Activated effector memory CD4-positive, alpha-beta T cell treated with anti-CD3 and anti-CD28 coated beads, Interleukin-2, amount 50 U/mL, for 16 hours (primary cell): ENCODE data around the gene GOLPH3.
A peak's percentile ranks its signal among the peaks of the same experiment; 100 is the strongest.
"Not testable (repeated sequence)": the region's sequence is repeated elsewhere in the genome, so short reads cannot be mapped to it uniquely, and the experiment has no call there.

Source experiments
- DNase-seq: peaks from one replicate; pipeline ENCODE4 v3.0.0-alpha.2; 2020

Gene GOLPH3

DNA sequence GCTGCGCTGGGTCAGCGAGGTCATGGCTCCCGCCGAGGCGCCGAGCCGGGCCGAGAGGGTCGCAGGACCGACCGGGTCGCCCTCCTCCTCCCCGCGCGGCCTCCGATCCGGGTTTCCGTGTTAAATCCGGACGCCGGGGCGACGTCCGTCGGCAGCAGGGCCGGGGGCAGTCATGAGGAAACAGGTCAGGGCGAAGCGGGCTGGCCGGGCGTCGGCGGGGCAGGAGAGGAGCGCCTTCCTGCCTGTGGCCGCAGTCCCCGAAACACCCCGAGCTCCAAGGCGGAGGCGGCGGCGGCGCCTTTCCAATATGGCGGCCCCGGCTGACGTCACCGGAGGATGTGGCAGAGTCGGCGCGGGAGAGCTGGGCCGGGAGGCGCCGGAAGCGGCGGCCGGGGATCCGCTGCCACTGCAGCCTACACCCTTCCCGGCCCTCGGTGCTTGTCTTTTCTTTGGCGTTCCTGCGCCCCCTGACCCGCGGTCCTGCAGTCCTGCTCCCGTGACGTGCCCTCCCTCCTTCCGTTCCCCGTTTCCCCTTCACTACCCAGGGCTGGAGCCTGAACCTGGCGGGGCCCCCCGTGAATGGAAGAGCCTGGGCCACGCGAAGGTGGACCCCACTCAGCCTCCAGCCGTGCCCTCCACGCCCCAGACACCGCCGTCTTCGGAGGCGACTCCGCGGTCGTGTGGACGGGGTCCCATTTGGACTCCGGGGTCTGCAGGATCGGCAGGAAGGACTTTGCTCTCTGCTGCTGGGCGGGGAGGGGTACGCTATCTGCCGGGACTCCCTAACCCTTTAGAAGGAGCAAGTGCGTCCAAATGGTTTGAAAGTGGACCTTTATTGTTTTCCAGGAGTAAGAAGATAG is at the start of gene GOLPH3:
Gene GOLPH3, minus strand, starts transcription at position 309 of the 860 bp plus-strand sequence. Its CDS starts 285 bp downstream, at position 24.
- peak; percentile 97 for DNase-seq

DNA sequence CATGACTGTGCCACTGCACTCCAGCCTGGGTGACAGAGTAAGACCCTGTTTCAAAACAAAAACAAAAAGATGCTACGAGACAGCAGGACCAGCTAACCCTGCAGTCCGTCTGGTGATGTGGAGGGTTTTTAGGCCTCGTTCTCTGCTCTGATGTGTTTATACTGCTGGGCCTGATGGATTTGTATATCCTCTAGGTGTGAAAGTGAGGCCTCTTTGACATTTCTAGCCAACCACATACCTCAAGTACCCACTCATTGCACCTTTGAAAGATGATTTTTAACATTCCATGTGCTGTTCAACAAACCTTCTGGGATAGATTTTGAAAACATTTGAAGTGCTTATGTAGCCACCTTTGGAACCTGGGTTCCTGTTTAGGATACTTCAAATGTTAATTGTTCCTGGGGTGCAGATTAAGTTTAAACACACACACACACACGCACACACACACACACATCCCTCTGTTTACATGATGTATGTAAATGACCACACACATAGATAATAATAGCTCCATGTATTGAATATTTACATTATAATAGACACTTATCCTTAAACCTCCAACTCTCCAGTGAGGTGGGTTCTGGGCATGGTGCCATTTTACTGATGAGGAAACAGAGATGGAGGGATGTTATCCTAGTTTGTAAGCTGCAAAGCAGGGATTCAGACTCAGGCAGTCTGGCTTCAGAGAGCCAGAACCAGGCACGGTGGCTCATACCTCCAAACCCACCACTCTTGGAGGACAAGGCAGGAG is 48.8 kb upstream of the GOLPH3 start:
- no peak for DNase-seq

DNA sequence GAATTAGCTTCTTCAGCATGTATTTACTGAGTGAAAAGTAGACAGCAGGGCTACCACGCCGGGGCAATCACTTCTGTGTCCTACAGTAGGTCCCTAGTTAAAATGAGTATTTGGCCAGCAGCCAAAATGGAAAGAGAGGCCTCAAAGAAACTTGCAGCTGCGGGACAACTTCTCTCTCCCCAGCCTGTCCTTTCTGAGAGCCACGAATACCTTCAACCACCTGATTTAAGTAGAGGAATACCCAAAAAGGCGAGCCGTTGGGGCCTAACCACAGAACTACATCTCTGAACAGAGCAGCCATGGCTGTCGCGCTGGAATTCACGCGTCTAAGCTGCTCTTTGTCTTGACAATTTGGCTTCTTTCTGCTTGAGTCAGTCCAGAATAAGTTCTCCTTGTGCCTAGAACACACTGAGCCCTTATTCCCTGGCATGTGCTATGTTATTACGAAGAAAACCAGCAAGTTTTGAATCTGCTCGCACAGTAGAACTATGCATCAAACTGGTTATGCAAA is 43.8 kb upstream of the GOLPH3 start:
- DNase-seq, result no peak

DNA sequence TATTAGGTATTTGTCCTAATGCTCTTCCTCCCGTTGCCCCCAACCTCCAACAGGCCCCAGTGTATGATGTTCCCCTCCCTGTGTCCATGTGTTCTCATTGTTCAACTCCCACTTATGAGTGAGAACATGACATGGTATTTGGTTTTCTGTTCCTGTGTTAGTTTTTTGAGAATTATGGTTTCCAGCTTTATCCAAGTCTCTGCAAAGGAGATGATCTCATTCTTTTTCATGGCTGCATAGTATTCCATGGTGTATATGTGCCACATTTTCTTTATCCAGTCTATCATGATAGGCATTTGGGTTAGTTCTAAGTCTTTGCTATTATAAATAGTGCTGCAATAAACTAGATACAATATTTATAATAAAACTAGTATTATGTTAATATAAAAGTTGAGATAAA is 40.2 kb upstream of the GOLPH3 start:
- DNase-seq, result not testable (repeated sequence)

DNA sequence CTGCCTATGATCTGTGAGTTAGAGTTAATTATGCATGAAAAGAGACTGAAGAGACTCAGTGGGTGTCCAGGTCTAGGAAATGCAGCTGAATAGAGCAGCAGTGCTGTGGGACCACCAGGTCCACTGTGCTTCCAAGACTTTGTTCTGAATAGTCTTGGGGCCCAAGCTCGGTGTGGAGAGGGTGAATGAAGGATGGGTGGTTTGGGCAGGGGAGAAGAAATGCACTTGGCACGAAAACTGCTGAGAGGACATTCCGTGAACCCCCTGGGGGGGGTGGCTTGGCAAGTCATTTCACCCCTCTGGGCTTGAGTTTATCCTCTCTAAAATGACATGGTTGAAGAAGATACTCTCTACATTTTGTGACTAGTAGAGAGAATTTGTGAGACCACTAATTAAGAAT is 36.0 kb upstream of the GOLPH3 start:
- DNase-seq, result no peak

DNA sequence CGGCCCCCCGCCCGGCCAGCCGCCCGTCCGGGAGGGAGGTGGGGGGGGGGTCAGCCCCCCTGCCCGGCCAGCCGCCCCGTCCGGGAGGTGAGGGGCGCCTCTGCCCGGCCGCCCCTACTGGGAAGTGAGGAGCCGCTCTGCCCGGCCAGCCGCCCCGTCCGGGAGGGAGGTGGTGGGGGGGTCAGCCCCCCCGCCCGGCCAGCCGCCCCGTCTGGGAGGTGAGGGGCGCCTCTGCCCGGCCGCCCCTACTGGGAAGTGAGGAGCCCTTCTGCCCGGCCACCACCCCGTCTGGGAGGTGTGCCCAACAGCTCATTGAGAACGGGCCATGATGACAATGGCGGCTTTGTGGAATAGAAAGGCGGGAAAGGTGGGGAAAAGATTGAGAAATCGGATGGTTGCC is 34.7 kb upstream of the GOLPH3 start:
- not testable (repeated sequence) for DNase-seq

DNA sequence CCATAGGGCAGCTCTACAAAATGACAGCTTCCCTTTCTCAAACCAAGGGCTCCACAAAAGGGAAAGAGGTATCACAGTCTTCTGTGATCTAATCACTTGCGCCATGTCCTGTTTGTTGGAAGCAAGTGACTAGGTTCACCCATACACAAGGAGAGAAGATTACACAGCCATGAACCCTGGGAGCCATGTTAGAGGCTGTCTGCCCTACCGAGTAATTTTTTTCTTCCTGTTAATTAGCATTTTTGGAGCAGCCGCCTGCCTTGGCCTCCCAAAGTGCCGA is 33.2 kb upstream of the GOLPH3 start:
- no peak for DNase-seq

DNA sequence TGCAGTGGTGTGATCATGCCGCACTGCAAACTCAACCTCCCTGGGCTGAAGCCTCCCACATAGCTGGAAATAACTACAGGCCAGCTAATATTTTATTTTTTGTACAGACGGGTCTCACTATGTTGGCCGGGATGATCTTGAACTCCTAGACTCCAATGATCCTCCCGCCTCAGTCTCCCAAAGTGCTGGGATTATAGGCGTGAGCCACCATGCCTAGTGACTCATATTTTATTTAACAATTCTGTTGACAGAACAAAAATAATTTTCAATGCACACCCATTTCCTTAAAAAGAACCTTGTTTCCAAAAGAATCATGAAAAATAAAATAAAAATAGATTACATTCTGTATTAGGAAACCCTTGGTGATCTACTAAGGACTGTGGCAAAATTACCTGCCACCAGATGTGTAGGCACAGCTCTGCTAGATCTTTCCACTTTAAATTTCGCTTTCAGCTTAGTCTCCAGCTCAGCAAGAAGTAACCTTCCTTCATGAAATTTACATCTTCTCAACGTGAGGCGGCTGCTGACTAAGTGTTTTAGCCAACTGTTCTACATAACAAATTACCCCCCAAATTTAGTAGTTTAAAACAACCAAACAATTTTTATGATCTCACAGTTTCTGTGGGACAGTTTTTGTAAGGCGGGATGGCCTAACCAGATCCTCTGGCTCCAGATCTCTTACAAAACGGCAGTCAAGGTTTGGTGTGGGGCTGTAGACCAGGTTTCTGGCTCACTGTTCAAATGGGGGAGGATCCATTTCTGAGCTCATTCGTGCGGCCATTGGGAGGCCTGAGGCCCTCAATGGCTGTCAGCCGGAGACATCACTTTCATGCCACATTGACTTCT is 32.6 kb upstream of the GOLPH3 start:
- no peak for DNase-seq

DNA sequence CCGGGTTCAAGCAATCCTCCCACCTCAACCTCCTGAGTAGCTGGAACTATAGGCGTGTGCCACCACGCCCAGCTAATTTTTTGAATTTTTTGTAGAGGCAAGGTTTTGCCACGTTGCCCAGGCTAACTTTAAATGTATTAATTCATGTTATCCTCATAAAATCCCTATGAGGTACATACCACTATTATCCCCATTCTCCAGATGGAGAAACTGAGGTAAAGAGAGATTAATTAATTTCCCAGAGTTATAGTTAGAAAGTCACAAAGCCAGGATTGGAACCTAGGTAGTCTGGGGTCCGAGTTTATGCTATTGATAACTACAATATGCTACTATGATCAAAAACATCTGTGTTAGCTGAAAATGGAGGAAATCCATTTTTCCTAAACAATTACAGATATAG is 31.9 kb upstream of the GOLPH3 start:
- no peak for DNase-seq

DNA sequence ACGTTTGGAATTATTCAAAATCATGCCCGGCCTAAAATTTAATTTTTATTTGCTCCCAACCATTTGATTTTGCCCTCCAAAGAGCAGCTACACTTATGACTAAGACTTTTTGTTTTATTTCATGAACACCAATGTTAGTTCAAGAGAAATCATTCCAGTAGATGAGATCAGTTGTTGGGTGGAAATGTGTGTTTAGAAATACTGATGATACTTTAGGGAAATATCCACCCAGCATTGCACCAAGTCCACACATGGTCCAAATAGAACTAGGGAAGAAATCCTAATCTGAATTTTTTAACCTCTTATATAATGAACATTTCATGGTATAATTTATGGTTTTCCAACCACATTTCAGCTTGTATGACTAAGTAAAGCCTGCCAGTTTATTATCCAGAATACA is 28.3 kb upstream of the GOLPH3 start:
- DNase-seq, result no peak

DNA sequence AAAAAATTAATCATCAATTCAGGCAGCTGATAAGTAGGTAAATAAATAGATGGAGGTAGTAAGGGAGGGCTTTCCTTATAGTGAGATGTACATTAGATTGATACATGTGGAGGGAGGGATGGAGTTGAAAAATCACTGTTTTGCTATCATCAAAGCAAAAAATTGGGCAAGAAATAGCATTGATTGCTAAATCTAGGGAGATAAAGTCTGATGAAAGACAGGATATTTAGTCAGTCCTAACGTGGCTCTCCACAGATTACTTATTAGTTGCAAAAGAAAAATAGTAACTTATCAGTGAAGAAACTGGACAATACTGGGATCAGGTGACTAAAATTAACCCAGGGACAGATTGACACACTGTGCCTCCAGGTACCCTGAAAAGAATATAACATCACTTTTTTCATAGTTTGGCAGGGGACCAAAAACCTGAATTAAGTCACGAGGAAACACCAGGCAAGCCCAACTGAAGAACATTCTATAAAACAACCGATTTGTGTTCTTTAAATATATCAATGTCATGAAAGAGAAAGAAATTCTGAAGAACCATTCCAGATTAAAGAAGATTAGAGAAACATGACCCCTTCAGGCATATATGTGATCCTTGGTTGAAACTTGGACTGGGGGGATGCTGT is 27.1 kb upstream of the GOLPH3 start:
- DNase-seq, result no peak

DNA sequence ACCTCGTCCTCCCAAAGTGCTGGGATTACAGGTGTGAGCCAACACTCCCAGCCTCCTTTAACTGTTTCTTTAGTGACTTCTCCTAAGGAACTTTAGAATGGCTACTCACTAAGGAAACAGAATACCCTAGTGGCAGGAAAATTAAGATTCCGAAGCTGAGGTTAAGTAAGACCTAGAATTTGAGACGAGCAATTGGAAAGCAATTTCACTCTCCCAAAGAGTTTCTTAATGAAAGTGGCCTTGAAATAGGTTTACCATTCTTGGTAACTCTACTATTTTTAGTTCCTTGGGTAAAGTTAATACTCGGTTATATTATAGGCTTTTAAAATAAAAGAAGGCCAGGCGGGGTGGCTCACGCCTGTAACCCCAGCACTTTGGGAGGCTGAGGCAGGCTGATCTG is 22.9 kb upstream of the GOLPH3 start:
- DNase-seq, result no peak

DNA sequence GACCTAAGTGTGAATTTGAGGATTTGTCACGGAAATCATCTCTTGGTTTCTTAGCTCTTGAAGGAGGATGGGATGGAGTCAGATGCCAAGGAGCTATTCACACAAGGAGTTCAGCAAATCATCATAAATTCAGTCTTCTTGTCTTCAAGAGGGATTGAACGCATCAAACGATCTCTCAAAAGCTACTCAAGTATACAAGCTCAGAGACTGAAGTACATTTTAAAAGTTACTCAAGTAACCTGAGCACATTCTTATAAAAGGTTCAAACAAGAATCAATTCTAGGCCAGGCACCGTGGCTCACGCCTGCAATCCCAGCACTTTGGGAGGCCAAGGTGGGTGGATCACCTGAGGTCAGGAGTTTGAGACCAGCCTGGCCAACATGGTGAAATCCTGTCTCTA is 21.1 kb upstream of the GOLPH3 start:
- no peak for DNase-seq

DNA sequence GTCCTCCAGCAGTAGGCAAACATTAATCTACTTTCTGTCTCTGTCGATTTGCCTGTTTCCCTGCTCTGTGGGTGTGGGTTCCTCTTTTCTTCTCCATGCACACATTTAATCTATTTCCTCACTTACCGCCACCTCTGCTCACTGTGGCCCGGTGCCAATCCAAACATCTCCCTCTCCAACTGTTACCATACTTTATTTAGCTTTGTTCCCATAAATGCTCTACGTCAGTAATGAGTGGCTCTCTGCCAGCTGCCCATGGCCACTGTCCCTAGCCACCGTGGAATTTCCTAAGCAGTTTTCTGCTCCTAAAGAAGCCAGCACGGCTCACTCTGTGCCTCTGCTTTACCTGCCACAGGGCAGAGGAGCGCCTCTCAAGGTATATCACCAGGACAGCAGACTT is 19.5 kb upstream of the GOLPH3 start:
- no peak for DNase-seq

DNA sequence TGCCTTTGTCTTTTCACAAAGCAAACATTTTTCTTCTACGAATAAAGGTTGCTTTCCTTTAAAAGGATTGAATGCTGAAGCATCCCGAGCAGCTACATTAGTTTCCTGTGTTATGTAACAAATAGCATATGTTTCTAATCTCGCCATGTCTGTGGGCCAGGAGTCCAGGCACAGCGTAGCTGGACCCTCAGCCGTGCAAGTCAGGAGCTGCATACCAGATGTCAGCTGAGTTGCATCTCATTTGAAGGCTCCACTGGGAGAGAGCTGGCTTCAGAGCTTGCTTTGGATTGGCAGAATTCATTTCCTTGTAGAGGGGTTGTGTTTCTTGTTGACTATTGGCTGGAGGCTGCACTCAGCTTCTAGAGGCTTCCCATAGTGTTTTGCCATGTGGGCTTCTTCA is 16.0 kb upstream of the GOLPH3 start:
- no peak for DNase-seq

DNA sequence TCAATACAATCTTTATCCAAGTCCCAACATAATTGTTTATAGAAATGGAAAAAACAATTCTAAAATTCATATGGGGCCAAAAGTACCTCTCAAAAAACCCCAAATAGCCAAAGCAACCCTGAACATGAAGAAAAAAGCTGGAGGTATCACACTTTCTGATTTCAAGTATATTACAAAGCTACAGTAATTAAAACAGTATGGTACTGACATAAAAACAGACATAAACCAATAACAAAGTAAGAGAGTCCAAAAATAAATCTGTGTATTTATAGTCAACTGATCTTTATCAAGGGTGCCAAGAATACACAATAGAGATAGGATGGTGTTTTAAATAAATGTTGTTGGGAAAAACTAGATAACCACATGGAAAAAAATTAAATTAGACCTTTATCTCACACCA is 13.6 kb upstream of the GOLPH3 start:
- no peak for DNase-seq

DNA sequence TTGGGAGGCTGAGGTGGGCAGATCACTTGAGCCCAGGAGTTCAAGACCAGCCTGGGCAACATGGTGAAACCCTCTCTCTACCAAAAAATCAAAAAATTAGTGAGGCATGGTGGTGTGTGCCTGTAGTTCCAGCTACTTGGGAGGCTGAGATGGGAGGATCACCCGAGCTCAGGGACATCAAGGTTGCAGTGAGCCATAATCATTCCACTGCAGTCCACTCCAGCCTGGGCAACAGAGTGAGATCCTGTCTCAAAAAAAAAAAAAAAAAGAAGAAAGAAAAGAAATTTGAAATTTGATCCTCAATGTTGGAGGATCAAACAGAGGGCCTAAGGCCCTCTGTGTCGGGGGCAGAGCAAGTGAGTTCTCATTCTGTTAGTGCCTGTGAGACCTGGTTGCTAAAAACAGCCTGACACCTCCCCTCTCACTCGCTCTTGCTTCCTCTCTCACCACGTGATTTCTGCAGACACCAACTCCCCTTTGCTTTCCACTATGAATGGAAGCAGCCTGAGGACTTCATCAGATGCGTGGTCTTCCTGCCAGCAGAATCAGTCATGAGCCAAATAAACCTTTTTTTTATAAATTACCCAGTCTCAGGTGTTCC is 8.4 kb upstream of the GOLPH3 start:
- DNase-seq, result no peak

DNA sequence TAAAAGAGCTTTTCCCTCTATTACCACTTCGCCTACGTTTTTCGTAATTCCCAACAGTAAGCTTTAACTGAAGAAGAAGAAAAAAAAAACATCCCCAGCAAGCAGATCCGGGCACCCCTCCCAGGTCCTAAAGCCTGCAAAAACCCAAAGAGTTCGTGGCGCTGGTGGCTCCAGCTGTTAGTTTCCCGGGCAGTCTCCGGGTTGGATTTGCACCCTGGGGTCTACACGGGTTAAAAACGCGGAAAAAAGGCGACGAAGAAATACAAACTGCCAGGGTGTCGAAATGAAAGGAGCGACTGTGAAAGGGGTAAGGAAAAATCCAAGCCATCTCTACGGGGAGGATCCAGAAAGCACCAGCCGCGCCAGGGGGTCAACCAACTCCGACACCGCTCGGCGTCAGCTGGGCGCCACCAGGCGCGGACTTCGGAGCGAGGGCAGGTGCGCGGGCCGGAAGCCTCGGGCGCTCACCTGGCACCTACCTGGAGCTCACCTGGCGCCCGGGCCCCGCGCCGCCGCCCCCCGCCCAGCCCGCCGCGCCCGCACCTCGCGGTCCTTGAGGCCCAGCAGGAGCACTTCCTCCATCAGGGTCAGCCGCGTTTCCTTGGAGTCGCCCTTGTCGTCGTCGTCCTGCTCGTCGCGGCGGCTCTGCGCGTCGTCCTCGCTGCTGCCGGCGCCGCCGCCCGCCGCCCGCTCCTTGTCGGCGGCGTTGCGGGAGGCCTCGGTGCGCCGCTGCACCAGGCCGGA is 680 bp downstream of the GOLPH3 start:
- peak; percentile 81 for DNase-seq

DNA sequence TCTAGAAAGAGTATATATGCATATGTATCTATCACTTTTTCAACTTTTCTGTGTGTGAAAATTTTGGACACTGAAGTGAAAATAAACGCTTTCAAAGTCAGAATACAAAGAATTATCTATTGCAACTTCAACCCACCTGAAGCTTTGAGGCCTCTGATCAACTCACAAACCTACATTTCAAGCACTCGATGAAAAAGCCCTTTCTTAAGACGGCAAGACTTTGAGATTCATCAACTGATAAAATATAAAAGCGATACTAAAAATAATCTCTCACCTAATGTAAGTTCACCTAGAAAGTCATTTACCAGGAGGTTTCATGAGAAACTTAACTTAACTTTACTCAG is 1.2 kb downstream of the GOLPH3 start:
- no peak for DNase-seq

DNA sequence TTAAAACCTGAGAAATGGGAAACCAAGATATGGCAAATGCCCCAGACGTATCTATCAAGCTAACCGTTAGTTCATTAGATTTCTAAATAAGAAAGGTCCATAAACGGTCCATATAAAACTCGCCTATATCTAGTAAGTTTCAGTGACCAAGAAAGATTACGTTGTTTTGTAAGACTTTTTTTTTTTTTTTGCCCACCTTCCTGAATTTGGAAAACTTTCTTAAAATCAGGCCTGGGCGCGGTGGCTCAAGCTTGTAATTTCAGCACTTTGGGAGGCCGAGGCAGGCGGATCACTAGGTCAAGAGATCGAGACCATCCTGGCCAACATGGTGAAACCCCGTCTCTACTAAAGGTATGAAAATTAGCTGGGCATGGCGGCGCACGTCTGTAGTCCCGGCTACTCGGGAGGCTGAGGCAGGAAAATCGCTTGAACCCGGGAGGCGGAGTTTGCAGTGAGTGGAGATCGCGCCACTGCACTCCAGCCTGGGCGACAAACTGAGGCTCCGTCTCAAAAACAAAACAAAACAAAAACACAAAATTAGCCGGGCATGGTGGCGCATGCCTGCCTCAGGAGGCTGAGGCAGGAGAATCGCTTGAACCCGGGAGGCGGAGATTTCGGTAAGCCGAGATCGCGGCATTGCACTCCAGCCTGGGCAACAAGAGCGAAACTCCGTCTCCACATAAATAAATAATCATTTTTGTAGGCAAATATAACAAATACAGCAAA is 1.8 kb downstream of the GOLPH3 start:
- peak; percentile 70 for DNase-seq
